ENCODE results near the gene DERA.
A peak's percentile ranks its signal among the peaks of the same experiment; 100 is the strongest.
"Not testable (repeated sequence)": the region's sequence is repeated elsewhere in the genome, so short reads cannot be mapped to it uniquely, and the experiment has no call there.

DERA gene

DNA sequence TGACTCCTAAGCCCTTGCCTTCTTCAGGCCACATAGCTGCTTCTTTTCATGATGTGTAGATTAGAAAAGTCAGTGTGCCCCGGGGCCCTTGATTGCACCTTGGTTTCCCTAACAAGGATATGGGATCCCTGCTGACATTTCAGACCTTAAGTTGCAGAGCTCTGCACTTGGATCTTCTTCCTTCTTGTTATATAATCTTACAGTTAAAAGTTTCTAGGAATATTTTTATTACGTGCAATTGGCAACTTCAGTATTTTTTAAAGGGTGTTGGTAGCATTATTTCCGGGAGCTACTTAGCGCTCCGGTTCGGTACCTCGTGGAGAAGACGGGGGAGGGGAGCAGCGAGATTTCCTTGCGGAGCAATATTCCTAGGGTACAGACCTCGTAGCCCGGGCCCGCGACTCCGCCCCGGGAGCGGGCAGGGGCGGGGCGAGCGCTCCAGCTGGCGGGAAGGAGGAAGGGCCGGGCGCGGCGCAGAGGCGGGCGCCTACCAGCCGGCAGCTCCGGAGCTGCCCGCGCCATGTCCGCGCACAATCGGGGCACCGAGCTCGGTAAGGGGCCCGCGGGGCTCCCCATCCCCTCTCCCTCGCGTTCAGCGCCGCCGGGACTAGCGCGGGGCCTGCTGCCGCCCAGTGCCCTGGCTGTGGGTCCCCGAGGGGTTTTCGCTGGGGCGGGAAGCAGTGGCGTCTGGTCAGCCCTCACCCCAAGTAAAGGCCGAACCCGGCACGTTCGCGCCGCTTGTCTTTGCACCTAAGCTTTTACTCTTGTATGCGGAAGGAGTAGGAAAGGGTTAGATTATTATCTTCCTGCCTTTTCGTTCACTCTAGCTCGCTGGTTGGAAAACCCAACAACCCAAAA is at the start of gene DERA:
Gene DERA, plus strand, starts transcription at position 469 of the 858 bp plus-strand sequence. Its CDS starts 52 bp downstream, at position 521.
- DNase-seq (ENCODE audit: low read depth in 2 of 2), result peak; percentile 37 to 42

DNA sequence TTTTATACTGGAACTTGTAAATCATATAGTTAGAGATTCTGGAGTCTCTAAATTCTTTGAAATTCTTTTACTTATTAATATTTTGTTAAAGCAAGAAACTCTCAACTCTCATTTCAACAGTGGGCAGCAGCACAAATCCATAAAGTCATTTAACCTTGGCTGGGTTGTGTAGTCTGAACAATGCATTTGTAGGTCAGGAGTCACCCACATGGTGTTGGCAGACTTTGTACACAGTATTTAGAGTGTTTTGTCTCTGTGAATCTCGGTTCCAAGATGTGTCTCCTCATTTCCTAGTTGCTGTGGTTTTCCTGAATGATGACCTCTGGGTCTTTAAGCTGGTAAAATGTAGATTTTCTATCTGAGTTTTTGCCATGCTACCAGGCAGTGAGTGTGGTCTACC is 49.7 kb upstream of the DERA start:
- no peak for DNase-seq (ENCODE audit: low read depth in 2 of 2)

DNA sequence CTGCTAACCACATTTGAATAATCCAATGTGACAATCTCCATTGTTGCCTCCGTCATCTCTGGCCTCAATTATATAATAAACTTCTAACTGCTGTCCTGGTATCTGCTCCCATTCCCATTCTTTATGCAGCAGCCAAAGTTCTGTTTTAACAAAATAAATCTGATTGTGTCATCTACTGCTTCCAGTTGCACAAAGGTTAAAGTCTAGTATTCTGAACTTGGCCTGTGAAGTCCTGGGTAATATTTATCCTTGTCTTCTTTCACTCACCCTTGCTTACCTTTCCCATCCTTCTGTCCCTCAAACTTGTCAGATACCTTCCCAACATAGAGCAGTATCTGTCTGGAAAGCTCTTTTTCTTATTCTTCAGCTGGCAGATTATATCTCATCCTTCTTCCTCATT is 48.3 kb upstream of the DERA start:
- no peak for DNase-seq (ENCODE audit: low read depth in 2 of 2)

DNA sequence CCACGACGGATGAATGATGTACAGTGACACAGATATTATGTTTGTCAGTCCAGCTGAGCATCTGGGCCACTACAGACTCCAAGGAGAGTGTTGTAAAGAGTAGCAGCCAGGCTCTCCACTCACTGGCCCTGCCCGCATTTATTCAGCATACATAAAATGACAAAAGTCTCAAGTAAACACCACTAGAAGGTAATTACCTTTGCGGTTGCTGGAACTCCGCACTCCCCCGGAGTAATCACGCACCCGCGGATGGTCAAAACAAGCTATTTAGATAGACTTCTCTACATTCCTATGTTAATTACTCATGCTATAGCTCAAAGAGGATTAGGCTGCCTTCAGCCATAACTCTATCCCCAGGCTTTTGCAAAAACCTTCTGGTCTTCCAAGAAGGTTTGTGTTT is 47.8 kb upstream of the DERA start:
- no peak for DNase-seq (ENCODE audit: low read depth in 2 of 2)

DNA sequence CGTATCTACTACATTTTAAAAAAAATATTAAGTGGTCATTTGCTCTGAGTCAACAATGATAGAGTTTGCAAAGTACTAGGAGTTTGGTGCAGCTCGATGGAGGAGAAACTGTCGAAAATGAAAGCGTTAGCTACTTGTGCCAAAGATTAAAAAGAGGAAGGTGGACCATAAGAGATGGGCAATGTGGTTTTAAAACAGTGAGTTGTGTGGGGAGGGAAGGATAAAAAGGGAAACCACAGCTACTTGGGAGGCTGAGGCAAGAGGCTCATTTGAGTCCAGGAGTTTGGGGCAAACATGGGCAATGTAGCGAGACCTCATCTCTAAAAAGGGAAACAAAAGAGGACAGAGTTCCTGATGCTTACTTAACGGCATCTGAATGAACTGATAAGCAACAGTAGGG is 47.1 kb upstream of the DERA start:
- DNase-seq (ENCODE audit: low read depth in 2 of 2), result no peak

DNA sequence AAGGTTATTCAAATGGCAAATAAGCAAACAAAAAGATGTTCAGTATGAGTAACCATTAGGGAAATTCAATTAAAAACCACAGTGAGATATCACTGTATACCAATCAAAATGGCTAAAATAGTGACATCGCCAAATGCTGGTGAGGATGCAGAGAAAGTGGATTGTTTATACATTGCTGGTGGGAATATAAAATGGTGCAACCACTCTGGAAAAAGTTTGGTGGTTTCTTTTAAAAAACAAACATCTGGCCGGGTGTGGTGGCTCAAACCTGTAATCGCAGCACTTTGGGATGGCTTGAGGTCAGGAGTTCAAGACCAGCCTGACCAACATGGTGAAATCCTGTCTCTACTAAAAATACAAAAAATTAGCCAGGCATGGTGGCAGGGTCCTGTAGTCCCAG is 42.9 kb upstream of the DERA start:
- DNase-seq (ENCODE audit: low read depth in 2 of 2), result no peak

DNA sequence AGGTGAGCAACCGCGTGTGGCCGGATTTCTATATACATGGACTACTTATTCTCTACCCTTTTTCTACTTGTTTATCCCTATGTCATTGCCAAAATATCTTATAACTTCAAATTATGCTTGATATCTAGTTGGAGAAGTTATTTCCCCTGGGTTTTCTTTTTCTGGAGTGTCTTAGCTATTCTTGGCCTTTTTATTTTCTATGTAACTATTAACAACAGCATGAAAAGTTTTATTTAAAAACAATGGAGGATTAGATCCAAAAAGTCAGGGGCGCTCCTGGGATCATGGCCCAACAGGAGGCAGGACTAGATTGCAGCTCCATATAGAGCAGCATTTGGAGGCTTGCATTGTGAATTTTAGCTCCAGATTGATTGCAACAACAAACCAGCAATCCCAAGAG is 37.6 kb upstream of the DERA start:
- no peak for DNase-seq (ENCODE audit: low read depth in 2 of 2)

DNA sequence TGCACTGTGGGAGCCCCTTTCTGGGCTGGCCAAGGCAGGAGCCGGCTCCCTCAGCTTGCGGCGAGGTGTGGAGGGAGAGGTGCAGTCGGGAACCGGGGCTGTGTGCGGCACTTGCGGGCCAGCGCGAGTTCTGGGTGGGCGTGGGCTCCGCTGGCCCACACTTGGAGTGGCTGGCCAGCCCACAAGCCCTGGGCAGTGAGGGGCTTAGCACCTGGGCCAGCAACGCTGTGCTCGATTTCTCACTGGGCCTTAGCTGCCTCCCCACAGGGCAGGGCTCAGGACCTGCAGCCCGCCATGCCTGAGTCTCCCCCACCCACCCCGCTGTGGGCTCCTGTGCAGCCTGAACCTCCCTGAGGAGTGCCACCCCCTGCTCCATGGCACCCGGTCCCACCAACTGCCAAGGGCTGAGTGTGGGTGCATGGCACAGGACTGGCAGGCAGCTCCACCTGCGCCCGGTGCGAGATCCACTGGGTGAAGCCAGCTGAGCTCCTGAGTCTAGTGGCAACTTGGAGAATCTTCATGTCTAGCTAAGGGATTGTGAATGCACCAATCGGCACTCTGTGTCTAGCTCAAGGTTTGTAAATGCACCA is 36.5 kb upstream of the DERA start:
- not testable (repeated sequence) for DNase-seq (ENCODE audit: low read depth in 2 of 2)

DNA sequence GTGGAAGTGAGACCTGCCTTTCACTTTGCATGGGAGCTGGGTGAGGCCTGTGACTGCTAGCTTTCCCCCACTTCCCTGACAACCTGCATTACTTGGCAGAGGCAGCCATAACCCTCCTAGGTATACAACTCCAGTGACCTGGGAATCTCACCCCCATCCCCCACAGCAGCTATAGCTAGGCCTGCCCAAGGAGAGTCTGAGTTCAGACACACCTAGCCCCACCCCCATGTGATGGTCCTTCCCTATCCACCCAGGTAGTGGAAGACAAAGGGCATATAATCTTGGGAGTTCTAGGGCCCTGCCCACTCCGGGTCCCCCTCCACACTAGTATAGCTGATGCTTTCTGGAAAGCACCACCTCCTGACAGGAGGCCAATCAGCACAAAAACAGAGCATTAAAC is 35.3 kb upstream of the DERA start:
- no peak for DNase-seq (ENCODE audit: low read depth in 2 of 2)

DNA sequence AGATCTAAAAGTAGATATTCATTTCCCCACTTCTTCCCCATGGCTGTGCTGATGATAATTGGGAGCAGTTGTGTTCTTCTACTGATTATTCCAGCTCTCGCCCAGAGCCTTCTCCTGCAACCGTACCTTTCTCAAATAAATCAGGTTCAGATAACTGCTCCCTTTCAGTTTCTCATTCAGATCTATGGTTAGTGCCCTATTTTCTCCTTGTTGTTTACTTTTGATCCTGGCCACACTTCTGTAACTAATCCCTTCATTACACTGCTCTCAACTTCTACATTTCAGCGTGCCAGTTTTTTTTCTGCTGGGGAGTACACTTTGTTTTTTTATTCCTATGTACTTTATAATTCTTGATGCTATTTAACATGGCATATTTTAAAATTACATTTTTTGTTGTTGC is 31.7 kb upstream of the DERA start:
- no peak for DNase-seq (ENCODE audit: low read depth in 2 of 2)

DNA sequence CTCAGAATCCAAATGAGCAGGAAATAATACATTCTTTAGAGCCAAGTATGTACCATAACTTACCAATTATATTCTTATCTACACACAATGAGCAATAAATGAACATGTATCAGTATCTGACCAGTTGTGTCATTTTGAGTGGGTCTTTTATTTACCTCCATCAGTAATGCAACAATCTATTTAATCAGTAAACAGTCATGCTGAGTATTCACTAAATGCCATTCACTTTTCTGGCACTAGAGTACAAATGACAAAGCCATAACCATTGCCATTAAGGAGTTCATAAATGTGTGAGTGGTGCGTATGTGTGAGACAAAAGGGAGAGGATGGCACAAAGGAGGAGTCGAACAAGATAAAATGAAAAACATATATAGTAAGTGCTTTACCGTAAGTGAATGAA is 30.4 kb upstream of the DERA start:
- no peak for DNase-seq (ENCODE audit: low read depth in 2 of 2)

DNA sequence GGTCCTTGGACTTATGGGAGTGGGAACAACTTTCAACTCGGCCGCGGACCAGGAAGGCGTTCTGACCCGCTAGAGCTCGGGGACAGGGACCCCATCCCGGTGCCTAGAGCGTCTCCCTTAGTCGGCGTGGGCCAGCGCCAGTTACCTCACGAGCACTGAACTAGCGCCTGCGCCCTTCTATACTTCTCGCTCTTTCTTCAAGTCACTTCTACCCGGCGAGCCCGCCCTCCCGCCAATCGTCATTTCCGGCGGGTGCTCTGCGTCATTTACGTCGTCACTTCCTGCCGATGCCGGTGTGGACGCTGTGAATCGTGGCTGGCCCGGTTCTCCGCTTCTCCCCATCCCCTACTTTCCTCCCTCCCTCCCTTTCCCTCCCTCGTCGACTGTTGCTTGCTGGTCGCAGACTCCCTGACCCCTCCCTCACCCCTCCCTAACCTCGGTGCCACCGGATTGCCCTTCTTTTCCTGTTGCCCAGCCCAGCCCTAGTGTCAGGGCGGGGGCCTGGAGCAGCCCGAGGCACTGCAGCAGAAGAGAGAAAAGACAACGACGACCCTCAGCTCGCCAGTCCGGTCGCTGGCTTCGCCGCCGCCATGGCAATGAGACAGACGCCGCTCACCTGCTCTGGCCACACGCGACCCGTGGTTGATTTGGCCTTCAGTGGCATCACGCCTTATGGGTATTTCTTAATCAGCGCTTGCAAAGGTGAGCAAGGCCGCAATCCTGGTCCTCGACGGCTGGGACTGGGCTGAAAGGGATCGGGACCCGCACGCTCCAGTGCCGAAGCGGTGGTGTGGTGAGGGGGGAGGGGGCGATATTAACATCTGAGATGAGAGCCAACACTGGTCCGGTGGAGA is 28.8 kb upstream of the DERA start, which contains the start of gene STRAP:
Gene STRAP, plus strand, starts transcription at position 270 of the 854 bp plus-strand sequence. Its CDS starts 321 bp downstream, at position 591.
- DNase-seq (ENCODE audit: low read depth in 2 of 2), result peak; percentile 92 to 93

DNA sequence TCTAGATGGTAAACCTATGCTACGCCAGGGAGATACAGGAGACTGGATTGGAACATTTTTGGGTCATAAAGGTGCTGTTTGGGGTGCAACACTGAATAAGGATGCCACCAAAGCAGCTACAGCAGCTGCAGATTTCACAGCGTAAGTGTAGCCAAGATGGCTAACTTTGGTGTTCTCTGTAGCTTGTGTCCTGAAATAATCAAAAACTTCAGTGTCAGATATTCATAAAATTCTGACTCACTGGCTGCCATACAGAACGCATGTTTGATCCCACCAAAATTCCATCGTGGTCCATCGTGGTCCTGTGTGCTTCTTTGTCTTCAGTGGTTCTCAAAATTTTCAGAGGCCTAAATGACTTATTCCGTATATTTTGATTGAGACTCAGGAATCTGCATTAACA is 27.6 kb upstream of the DERA start:
- DNase-seq (ENCODE audit: low read depth in 2 of 2), result no peak

DNA sequence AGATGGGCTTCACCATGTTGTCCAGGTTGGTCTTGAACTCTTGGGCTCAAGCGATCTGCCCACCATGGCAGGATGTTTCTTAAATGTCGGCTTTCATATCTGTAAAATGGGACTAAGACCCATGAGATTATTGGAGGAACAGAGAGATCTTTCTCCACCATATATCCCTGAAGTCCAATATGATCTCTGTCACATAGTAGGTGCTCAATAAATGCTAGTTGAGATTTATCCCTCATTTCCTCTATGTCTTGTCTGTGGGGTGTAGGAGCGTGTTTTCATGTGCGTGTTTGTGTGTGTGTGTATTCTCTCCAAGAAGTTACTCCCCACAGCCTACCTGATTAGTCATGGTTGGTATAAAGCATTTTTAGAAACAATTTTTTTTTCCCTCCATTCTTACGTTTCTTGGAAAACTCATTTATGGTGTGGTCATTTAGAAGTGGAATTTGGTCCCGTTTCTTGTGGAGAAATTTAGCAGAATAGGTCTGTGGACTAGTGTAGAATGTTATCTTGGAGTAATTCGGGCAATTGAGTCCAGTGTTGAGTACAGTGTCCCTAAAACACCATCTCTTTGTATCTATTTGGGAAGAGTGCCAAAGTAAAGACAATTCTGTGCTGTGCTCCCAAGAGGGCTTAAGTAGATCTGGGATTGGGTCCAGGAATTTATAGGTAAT is 24.6 kb upstream of the DERA start:
- DNase-seq (ENCODE audit: low read depth in 2 of 2), result no peak

DNA sequence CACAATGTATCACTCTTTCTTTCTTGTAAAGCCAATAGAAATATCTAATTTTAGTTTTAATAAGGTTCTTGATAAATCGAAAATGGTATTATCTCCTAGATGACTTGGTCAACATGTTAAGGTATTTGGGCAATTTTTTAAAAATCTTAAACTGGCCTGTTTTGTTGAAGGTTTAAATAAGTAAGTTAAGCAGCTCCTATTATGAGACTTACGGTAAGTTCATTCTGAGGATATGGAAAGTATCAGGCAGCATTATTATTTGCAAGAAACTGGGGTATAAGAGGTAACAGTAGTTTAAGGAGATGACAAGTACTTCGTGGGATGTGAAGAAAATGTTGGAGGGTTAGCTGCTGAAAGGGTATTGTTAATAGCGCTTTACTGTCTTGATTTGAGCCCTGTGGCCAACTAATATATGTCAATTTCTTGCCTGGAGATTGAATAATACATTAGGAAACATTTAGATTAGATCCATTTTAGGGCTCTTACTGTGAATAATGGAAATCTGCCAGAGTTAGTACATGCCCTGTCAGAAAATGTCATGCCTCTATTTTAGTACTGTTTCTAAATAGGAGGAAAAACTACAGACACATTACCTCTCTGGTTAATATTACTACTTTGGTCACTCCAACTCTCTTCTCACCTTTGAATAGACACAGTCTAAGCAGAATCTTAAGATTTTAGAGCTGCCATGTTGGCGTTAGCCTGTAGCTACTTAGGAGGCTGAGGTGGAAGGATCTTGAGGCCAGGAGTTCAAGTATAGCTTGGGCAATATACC is 23.9 kb upstream of the DERA start:
- no peak for DNase-seq (ENCODE audit: low read depth in 2 of 2)

DNA sequence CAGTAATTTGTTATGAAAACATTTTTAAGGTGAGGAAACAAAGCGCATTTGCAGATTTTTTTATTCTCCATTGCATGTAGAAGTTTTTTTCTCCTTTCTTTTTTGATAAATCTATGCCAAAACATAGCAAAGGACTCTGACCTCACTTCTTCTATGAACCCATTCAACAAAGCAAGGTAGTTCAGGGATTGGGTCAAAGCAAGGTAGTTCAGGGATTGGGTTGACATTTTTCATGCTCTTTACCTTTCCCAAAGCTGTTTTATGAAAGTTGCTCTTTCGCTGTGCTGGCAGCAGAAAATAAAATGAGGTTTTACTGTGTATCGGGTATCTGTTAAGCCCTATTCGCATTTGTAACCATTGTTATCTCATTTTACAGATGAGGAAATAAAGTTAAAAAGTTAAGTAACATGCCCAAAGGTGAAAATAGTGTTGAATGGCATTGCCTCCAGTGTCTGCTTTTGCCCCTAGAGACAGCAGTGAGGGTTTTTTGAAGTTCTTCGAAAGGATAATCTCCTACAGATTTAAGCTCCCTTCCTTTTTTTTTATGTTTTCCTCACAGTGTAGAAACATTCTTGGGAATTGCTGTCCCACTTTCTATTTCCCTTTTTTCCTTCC is 18.4 kb upstream of the DERA start:
- no peak for DNase-seq (ENCODE audit: low read depth in 2 of 2)

DNA sequence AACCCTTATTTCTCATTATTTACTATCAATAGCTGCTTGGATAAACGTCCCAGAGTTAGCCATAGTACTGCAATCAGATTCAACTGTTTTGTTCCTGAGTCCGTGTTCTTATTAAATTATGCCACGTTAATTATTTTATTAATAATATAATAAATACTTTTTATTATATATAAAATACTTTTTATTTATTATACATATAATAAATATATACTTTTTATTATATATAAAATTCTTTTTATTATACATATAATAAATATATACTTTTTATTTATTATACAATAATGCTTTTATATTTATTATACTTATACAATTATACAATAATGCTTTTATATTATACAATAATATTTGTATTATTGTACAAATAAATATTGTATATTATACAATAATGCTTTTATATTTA is 17.9 kb upstream of the DERA start:
- no peak for DNase-seq (ENCODE audit: low read depth in 2 of 2)

DNA sequence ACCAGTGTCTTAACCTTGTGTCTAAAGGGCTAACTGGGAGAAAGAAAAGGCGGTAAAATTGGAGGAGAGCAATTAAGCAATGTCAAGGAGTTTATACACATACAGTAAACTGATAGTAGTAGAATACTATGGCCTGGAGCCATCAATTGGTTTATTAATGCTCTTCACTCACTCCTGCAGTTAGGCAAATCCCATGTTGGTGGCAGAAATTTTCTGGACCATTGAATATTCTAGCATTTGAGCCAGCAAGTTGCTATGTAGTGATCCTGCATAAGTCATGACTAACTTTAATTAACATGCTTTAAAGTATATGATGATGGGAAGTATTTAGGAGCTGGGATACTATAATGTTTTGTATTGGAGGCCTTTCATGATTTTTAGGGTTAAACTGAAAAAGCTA is 14.3 kb upstream of the DERA start:
- DNase-seq (ENCODE audit: low read depth in 2 of 2), result no peak

DNA sequence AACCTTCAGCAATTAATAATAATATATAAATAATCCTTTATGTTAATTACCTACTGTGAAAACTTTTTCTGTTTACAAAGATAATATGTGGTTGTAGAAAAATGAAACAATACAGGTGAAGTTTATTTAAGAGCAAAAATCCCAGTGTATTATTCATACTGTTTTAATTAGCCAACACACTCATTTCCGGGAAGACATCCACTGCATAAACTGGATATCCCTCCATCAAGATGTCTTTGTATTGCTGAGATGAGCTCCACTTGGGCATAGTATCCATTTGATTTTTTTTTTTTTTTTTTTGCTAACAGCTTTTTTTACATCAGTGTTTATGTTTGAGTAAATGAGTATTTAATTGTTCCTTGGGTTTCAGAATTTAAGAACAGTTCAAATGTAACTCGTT is 13.7 kb upstream of the DERA start:
- no peak for DNase-seq (ENCODE audit: low read depth in 2 of 2)

DNA sequence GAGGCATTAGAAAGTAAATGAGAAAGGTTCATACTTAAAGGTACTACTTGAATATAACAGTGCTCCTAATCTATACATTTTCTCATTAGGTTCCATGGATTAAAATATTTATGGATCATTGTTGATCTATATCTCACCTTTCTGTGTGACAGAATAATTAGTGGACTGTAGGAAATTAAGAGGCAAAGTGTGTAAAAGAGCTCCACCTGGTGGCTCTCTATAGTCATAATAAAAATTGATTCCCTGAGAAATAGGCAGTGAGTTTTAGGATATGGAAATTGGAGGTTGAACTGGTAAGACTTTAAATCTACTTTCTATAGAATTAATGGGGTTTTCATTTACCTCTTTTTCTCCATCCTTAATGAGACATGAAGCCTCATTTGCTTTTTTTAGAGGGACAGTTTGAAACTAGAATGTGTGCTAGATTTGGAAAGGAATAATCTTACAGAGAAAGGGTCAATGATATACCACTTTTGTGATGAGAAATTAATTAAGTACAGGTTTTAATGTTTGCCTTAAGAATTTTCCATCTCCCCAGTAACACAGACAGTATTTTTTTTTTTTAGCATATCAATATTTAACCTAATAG is 11.8 kb upstream of the DERA start:
- DNase-seq (ENCODE audit: low read depth in 2 of 2), result no peak

Data from fibroblast of skin of left quadriceps (primary cell).